ENCODE results near the gene BICRA.

The BICRA gene

DNA sequence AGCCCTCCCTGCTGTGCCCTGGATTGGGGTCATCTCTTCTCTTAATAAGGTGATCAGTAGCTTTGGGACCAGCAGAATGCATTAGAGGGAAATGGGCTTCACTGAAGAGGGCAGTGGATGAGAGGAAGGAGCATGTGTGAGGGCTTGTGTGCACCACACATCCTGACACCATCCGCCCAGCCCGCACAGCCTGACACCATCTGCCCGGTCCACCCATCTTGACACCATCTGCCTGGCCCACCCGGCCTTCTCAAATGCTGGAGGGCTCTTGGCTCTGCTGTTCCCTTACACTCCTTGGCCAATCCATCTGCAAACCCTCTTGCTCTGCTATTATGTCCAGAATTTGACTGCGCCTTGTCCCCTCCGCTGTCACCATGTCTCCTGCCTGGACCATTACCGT is 41.8 kb downstream of the BICRA start:
- peaks cover 9% of the 10 kb centered on the region in 2 donors for H3K36me3 ChIP-seq (ENCODE audit: control insufficient read depth in 2 of 2, insufficient read depth in 2 of 2, low read length in 2 of 2)
- no peaks in the 10 kb centered on the region for H3K27me3 ChIP-seq (ENCODE audit: control insufficient read depth in 1 of 2, insufficient read depth in 2 of 2, low read length in 2 of 2)
- peaks cover 9% of the 10 kb centered on the region for H3K4me1 ChIP-seq (ENCODE audit: control insufficient read depth, insufficient read depth, low read length)
- no peaks in the 10 kb centered on the region for H3K9me3 ChIP-seq (ENCODE audit: control insufficient read depth in 2 of 2, low read length in 2 of 2)
- no peak overlapping the region for H3K4me3 ChIP-seq (ENCODE audit: low read length in 2 of 2)
- H3K9ac ChIP-seq (ENCODE audit: low read length in 2 of 2): no peak overlapping the region
- H3K27ac ChIP-seq (ENCODE audit: low read length): no peak overlapping the region

DNA sequence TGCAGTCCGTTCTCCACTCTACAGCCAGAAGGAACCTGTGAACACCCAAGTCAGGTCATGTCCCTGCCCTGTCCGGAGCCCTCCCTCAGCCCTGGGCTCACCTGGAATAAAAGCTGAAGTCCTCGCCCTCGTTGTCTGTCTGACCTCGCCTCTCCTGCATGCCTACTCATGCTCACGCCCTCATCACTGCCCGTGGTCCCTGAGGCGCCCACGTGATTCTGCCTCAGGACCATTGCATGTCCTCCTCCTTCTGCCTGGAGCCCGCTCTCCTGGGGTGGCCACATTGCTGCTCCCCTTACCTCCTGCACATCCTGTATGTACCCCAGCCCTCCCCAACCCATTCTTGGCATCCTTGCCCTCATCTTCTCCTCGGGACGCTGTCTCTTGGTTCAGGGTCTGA is 42.2 kb downstream of the BICRA start:
- Histone ChIP-seq H3K4me3 (ENCODE audit: low read length in 2 of 2) (no peak overlapping the region), H3K9me3 (ENCODE audit: control insufficient read depth in 2 of 2, low read length in 2 of 2) (no peaks in the 10 kb centered on the region), H3K27ac (ENCODE audit: low read length) (no peak overlapping the region), H3K27me3 (ENCODE audit: control insufficient read depth in 1 of 2, insufficient read depth in 2 of 2, low read length in 2 of 2) (no peaks in the 10 kb centered on the region), H3K4me1 (ENCODE audit: control insufficient read depth, insufficient read depth, low read length) (peaks cover 5% of the 10 kb centered on the region), H3K9ac (ENCODE audit: low read length in 2 of 2) (no peak overlapping the region), H3K36me3 (ENCODE audit: control insufficient read depth in 2 of 2, insufficient read depth in 2 of 2, low read length in 2 of 2) (peaks cover 9% of the 10 kb centered on the region in 2 donors)

DNA sequence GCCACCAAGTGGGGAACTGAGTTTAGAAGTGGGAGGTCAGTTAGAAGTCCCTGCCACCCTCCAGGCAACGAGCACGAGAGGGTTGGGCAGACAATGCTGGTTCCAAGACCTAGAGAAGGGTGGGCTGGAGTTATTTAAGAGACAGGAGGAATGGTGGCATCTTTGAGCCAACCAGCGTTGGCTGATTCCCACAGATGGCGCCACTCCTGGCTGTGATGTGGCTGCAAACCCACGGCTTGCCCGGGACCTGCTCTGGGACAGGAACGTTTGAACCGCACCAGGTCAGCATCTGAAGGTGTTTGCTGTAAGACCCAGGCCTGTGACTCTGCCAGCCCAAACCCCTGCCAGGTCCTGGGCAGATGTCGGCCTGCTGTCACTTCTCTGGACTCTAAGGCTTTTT is 42.8 kb downstream of the BICRA start:
- H3K9me3 ChIP-seq (ENCODE audit: control insufficient read depth in 2 of 2, low read length in 2 of 2): no peaks in the 10 kb centered on the region
- no peak overlapping the region for H3K27ac ChIP-seq (ENCODE audit: low read length)
- H3K4me3 ChIP-seq (ENCODE audit: low read length in 2 of 2): no peak overlapping the region
- no peaks in the 10 kb centered on the region for H3K27me3 ChIP-seq (ENCODE audit: control insufficient read depth in 1 of 2, insufficient read depth in 2 of 2, low read length in 2 of 2)
- no peak overlapping the region for H3K9ac ChIP-seq (ENCODE audit: low read length in 2 of 2)
- peaks cover 9% of the 10 kb centered on the region in 2 donors for H3K36me3 ChIP-seq (ENCODE audit: control insufficient read depth in 2 of 2, insufficient read depth in 2 of 2, low read length in 2 of 2)
- H3K4me1 ChIP-seq (ENCODE audit: control insufficient read depth, insufficient read depth, low read length): peaks cover 3% of the 10 kb centered on the region

DNA sequence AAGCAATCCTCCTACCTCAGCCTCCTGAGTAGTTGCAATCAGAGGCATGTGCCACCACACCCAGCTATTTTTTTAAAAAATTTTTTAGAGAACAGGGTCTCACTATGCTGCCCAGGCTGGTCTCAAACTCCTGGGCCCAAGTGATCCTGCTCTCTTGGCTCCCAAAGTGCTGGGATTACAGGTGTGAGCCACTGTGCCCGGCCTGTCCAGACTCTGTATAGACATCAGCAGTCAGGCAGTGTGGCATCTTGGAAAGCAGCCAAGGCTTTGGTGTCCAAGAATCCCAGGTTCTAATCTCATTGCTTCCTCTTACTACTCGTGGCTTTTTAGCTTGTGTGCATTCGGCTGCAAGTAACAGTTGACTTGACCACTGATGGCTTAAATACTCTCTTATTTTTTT is 43.4 kb downstream of the BICRA start:
- H3K9me3 ChIP-seq (ENCODE audit: control insufficient read depth in 2 of 2, low read length in 2 of 2): no peaks in the 10 kb centered on the region
- no peak overlapping the region for H3K4me3 ChIP-seq (ENCODE audit: low read length in 2 of 2)
- H3K9ac ChIP-seq (ENCODE audit: low read length in 2 of 2): no peak overlapping the region
- peaks cover 5 to 9% of the 10 kb centered on the region in 2 donors for H3K36me3 ChIP-seq (ENCODE audit: control insufficient read depth in 2 of 2, insufficient read depth in 2 of 2, low read length in 2 of 2)
- peaks cover 3% of the 10 kb centered on the region for H3K4me1 ChIP-seq (ENCODE audit: control insufficient read depth, insufficient read depth, low read length)
- H3K27ac ChIP-seq (ENCODE audit: low read length): no peak overlapping the region
- no peaks in the 10 kb centered on the region for H3K27me3 ChIP-seq (ENCODE audit: control insufficient read depth in 1 of 2, insufficient read depth in 2 of 2, low read length in 2 of 2)

DNA sequence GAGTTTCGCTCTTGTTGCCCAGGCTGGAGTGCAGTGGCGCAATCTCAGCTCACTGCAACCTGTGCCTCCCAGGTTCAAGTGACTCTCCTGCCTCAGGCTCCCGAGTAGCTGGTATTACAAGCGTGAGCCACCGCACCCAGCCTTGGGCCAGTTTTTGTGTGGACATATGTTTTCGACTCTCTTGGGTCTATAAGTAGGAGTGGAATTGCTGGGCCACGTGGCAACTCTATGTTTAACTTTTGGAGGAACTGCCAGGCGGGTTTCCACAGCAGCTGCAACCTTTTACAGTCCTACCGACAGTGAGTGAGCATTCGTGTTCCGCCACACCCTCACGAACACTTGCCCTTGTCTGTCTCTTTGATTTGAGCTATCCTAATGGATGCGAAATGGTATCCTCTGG is 44.9 kb downstream of the BICRA start:
- H3K36me3 ChIP-seq (ENCODE audit: control insufficient read depth in 2 of 2, insufficient read depth in 2 of 2, low read length in 2 of 2): peaks cover 5 to 9% of the 10 kb centered on the region in 2 donors
- no peaks in the 10 kb centered on the region for H3K27me3 ChIP-seq (ENCODE audit: control insufficient read depth in 1 of 2, insufficient read depth in 2 of 2, low read length in 2 of 2)

DNA sequence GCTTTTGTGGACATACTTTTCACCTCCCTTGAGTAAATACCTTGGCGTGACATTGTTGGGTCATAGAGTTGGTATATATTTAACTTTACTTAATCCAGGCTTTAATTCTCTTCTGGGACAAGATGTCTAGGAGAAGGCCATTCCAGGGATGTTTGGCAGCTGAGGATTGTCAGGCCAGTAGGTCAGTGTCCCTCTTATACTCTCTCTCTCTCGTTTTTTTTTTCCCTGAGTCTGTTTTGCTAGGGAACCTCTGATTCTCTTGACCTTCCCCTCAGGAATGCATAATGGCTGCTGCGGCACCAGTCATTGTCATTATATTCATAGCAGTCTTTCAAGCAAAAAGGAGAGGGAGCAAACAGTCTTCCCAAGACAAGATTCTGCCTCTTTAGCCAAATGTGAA is 48.8 kb downstream of the BICRA start:
- Histone ChIP-seq H3K27ac (ENCODE audit: low read length) (no peak overlapping the region), H3K4me1 (ENCODE audit: control insufficient read depth, insufficient read depth, low read length) (peaks cover 19% of the 10 kb centered on the region), H3K9ac (ENCODE audit: low read length in 2 of 2) (no peak overlapping the region), H3K27me3 (ENCODE audit: control insufficient read depth in 1 of 2, insufficient read depth in 2 of 2, low read length in 2 of 2) (no peaks in the 10 kb centered on the region), H3K4me3 (ENCODE audit: low read length in 2 of 2) (no peak overlapping the region), H3K9me3 (ENCODE audit: control insufficient read depth in 2 of 2, low read length in 2 of 2) (no peaks in the 10 kb centered on the region), H3K36me3 (ENCODE audit: control insufficient read depth in 2 of 2, insufficient read depth in 2 of 2, low read length in 2 of 2) (peaks cover 0 to 4% of the 10 kb centered on the region in 2 donors)

More for the DNA sequence above, 44.9 kb downstream of the BICRA start:
- Histone ChIP-seq H3K27ac (ENCODE audit: low read length) (no peak overlapping the region), H3K9me3 (ENCODE audit: control insufficient read depth in 2 of 2, low read length in 2 of 2) (no peaks in the 10 kb centered on the region), H3K4me3 (ENCODE audit: low read length in 2 of 2) (no peak overlapping the region), H3K4me1 (ENCODE audit: control insufficient read depth, insufficient read depth, low read length) (no peaks in the 10 kb centered on the region), H3K9ac (ENCODE audit: low read length in 2 of 2) (no peak overlapping the region)

DNA sequence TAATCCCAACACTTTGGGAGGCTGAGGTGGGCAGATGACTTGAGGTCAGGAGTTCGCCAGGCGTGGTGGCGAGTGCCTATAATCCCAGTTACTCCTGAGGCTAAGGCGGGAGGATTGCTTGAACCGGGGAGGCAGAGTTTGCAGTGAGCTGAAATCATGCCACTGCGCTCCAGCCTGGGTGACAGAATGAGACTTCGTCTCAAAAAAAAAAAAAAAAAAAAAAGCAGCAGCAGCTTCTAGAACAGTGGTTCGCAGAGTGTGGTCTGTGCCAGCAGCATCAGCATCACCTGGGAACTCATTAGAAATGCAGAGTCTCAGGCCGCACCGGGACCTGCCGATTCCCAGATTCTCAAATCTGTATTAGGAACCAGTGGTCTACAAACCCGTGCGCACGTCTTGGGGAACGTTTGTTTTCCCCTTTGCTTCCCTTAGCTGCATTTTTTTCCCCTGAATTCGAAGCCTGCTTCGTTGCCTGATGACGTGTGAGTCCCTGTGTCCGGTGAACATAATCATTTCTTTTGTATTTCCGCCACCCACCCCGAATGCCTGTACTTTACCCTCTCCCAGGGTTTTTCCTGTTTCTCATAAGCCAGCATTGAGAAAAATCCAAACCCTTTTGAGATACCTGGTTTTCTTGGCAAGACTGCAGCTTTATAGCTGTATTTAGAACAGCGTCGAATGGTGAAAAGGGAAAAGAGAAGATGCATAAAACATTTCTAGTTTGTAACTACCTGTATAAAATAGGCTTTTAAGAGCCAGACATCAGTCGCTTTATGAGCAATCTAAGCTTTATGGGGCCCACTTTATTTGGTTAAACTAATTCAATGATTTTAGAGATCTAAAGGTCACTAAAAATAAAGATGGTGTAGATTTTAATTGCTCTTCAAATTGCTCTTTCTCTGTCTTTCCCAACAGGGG is 49.8 kb downstream of the BICRA start:
- Histone ChIP-seq H3K27ac (ENCODE audit: low read length) (no peak overlapping the region), H3K9me3 (ENCODE audit: control insufficient read depth in 2 of 2, low read length in 2 of 2) (no peaks in the 10 kb centered on the region), H3K4me1 (ENCODE audit: control insufficient read depth, insufficient read depth, low read length) (peaks cover 24% of the 10 kb centered on the region), H3K36me3 (ENCODE audit: control insufficient read depth in 2 of 2, insufficient read depth in 2 of 2, low read length in 2 of 2) (no peaks in the 10 kb centered on the region), H3K27me3 (ENCODE audit: control insufficient read depth in 1 of 2, insufficient read depth in 2 of 2, low read length in 2 of 2) (no peaks in the 10 kb centered on the region), H3K4me3 (ENCODE audit: low read length in 2 of 2) (no peak overlapping the region), H3K9ac (ENCODE audit: low read length in 2 of 2) (no peak overlapping the region)

DNA sequence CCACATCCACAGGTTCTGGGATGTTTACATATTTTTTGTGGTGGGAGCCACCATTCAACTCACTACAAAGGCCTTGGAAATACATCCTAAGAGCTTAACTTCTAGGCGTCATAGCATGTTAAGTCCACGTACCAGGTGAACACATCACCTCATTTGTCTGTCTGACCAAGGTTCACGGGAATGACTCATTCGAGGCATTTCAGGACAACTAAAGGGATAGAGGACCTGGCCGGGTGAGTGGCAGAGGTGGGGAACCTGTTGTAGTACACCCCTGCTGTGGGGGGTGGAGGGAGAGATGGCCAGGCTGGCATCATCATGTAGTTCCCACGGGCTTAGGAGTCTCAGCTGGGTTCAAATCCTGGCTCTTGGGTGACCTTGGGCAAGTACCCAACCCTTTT is 51.5 kb downstream of the BICRA start:
- Histone ChIP-seq H3K27me3 (ENCODE audit: control insufficient read depth in 1 of 2, insufficient read depth in 2 of 2, low read length in 2 of 2) (no peaks in the 10 kb centered on the region), H3K27ac (ENCODE audit: low read length) (no peak overlapping the region), H3K9ac (ENCODE audit: low read length in 2 of 2) (no peak overlapping the region), H3K4me1 (ENCODE audit: control insufficient read depth, insufficient read depth, low read length) (peaks cover 39% of the 10 kb centered on the region), H3K9me3 (ENCODE audit: control insufficient read depth in 2 of 2, low read length in 2 of 2) (no peaks in the 10 kb centered on the region), H3K4me3 (ENCODE audit: low read length in 2 of 2) (no peak overlapping the region), H3K36me3 (ENCODE audit: control insufficient read depth in 2 of 2, insufficient read depth in 2 of 2, low read length in 2 of 2) (no peaks in the 10 kb centered on the region)

DNA sequence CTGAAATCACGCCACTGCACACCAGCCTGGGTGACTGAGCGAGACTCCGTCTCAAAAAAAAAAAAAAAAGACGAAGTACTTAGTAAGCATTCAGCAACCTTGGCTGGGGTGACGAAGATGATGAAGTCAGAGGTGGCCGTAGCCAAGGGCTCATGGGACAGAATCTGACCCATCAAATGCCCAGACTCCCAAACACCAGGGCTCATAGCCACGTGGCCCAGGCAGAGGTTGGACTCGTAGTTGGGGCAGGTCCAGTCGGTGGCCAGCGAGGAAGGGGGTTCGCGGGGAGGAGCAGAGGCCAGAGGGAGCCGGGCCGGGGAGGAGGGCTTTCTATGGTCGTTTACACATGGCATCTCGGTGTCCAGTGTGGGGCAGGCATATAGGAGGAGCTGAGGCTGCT is 52.2 kb downstream of the BICRA start:
- Histone ChIP-seq H3K9ac (ENCODE audit: low read length in 2 of 2) (no peak overlapping the region), H3K27me3 (ENCODE audit: control insufficient read depth in 1 of 2, insufficient read depth in 2 of 2, low read length in 2 of 2) (no peaks in the 10 kb centered on the region), H3K9me3 (ENCODE audit: control insufficient read depth in 2 of 2, low read length in 2 of 2) (no peaks in the 10 kb centered on the region), H3K27ac (ENCODE audit: low read length) (no peak overlapping the region), H3K4me1 (ENCODE audit: control insufficient read depth, insufficient read depth, low read length) (peaks cover 43% of the 10 kb centered on the region), H3K36me3 (ENCODE audit: control insufficient read depth in 2 of 2, insufficient read depth in 2 of 2, low read length in 2 of 2) (no peaks in the 10 kb centered on the region), H3K4me3 (ENCODE audit: low read length in 2 of 2) (no peak overlapping the region)

DNA sequence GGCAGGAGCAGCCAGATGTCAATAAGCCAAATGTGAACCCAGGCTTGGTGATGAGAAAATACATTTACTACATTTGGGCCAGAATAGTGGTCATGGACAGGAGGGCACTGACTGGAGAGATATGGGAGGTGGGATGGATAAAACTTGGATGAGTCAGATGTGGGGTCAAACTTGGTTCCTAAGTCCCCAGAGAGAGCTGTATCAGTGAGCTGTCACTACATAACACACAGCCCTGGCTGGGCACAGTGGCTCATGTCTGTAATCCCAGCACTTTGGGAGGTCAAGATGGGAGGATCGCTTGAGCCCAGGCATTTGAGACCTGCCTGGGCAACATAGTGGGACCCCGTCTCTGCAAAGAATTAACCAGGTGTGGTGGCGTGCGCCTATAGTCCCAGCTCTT is 52.7 kb downstream of the BICRA start:
- no peak overlapping the region for H3K4me3 ChIP-seq (ENCODE audit: low read length in 2 of 2)
- no peaks in the 10 kb centered on the region for H3K27me3 ChIP-seq (ENCODE audit: control insufficient read depth in 1 of 2, insufficient read depth in 2 of 2, low read length in 2 of 2)
- H3K9ac ChIP-seq (ENCODE audit: low read length in 2 of 2): no peak overlapping the region
- no peaks in the 10 kb centered on the region for H3K9me3 ChIP-seq (ENCODE audit: control insufficient read depth in 2 of 2, low read length in 2 of 2)
- peaks cover 43% of the 10 kb centered on the region for H3K4me1 ChIP-seq (ENCODE audit: control insufficient read depth, insufficient read depth, low read length)
- no peaks in the 10 kb centered on the region for H3K36me3 ChIP-seq (ENCODE audit: control insufficient read depth in 2 of 2, insufficient read depth in 2 of 2, low read length in 2 of 2)
- peak overlapping the region; percentile 99 for H3K27ac ChIP-seq (ENCODE audit: low read length)

DNA sequence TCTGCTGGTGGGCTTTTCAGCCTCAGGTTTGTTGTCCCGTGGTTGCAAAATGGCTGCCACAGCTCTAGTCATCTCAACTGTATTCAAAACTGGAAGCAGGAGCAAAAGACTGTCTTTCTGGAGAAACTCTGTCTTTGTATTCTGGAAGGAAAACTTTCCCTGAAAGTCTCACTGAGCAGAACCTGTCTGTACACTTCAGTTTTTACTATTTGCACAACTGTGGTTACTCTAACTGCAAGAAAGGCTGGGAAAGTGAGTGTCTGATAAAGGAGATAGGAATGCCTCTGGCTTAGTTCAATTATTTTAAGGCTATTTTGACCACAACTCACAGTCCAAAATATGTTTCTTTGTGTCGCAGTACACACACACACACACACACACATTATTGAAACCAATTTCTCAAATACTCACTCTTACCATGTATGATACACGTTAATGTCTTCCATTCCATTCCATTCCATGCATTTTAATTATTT is 54.5 kb downstream of the BICRA start:
- Histone ChIP-seq H3K36me3 (ENCODE audit: control insufficient read depth in 2 of 2, insufficient read depth in 2 of 2, low read length in 2 of 2) (no peaks in the 10 kb centered on the region), H3K9me3 (ENCODE audit: control insufficient read depth in 2 of 2, low read length in 2 of 2) (no peaks in the 10 kb centered on the region), H3K27ac (ENCODE audit: low read length) (peak overlapping the region; percentile 99), H3K27me3 (ENCODE audit: control insufficient read depth in 1 of 2, insufficient read depth in 2 of 2, low read length in 2 of 2) (no peaks in the 10 kb centered on the region), H3K9ac (ENCODE audit: low read length in 2 of 2) (peak overlapping the region; percentile 14 to 54), H3K4me1 (ENCODE audit: control insufficient read depth, insufficient read depth, low read length) (peaks cover 55% of the 10 kb centered on the region), H3K4me3 (ENCODE audit: low read length in 2 of 2) (peak overlapping the region; percentile 38 to 55)
